Tibial artery (tissue), 4 donors: ENCODE measurements around the gene BMP3.

Source experiments
- DNase-seq, 2 donors: peaks; one replicate each; pipeline ENCODE4 v3.0.0-alpha.2; 2019
- H3K27ac ChIP-seq, 2 donors: fragments of 200-600 bp; sonication (generic) in 1 of 2; 1 replicate in 1 of 2; 2 replicates in 1 of 2; pipeline ENCODE4 v1.5.1; 2018 to 2019; ENCODE audit warnings: mild to moderate bottlenecking in 1 of 2
- H3K27me3 ChIP-seq, 2 donors: fragments of 200-600 bp; sonication (generic) in 1 of 2; one replicate each; pipeline versions ENCODE4 v1.5.1 to v1.6.0; 2016 to 2019
- H3K36me3 ChIP-seq, 3 donors: fragments of 200-600 bp; sonication (generic) in 2 of 3; one replicate each; pipeline ENCODE4 v1.5.1; 2016 to 2019; ENCODE audit warnings: mild to moderate bottlenecking in 2 of 3
- H3K4me1 ChIP-seq, 4 donors: fragments of 200-600 bp; sonication (generic) in 2 of 4; 1 replicate in 3 of 4; 2 replicates in 1 of 4; pipeline ENCODE4 v1.5.1; 2016 to 2019
- H3K4me3 ChIP-seq, 2 donors: fragments of 200-600 bp; sonication (generic) in 1 of 2; 1 replicate in 1 of 2; 2 replicates in 1 of 2; pipeline ENCODE4 v1.5.1; 2018 to 2019; ENCODE audit warnings: mild to moderate bottlenecking in 2 of 2
- H3K9me3 ChIP-seq, 3 donors: fragments of 200-600 bp; sonication (generic) in 1 of 3; one replicate each; pipeline ENCODE4 v1.5.1; 2016 to 2019
- CTCF ChIP-seq, 2 experiments: fragments of 200-600 bp in 1 of 2; fragments of 450-650 bp in 1 of 2; IDR thresholded peaks; one replicate each; pipeline ENCODE4 v1.5.1; 2017 to 2019; ENCODE audit warnings: antibody characterized with exemption in 2 of 2, mild to moderate bottlenecking in 1 of 2, moderate library complexity in 1 of 2
- intact Hi-C: fragments of 100-400 bp; cut with DNase I; formaldehyde crosslinking; loops from one replicate; pipeline ENCODE4 v1.15.0; 2023; ENCODE audit warnings: low total_unique reads

The BMP3 gene

GRCh38 chr4:81065446-81065845, 34.9 kb downstream of the BMP3 start:
- intact Hi-C loops = no loop called here
- TF ChIP-seq CTCF (IDR thresholded peaks at IDR 0.05) = no peak
- no peaks in the 10 kb centered on the region for H3K9me3 ChIP-seq

GRCh38 chr4:81069706-81070331, 39.3 kb downstream of the BMP3 start:
- DNase-seq = peak in 1 of 2 donors; percentile 60
- Histone ChIP-seq H3K27ac (no peak overlapping the region), H3K36me3 (no peaks in the 10 kb centered on the region), H3K9me3 (no peaks in the 10 kb centered on the region), H3K4me3 (no peak overlapping the region), H3K4me1 (no peaks in the 10 kb centered on the region), H3K27me3 (peaks cover 0 to 10% of the 10 kb centered on the region in 2 donors)
- peak; percentile 64 to 87 for TF ChIP-seq CTCF (IDR thresholded peaks at IDR 0.05)
- intact Hi-C loops = loop anchor here (10.0 kb wide), 1 partner anchor 285 kb away; no protein-coding TSS in a partner anchor

More at GRCh38 chr4:81065446-81065845, 34.9 kb downstream of the BMP3 start:
- Histone ChIP-seq H3K4me1 (no peaks in the 10 kb centered on the region), H3K4me3 (no peak overlapping the region), H3K36me3 (no peaks in the 10 kb centered on the region), H3K27me3 (peaks cover 0 to 10% of the 10 kb centered on the region in 2 donors), H3K27ac (no peak overlapping the region)
- no peak for DNase-seq

- DNase-seq = no peak
- no peaks in the 10 kb centered on the region for H3K36me3 ChIP-seq
- intact Hi-C loops = loop anchor here (10.0 kb wide), 1 partner anchor 284 kb away; no protein-coding TSS in a partner anchor
- TF ChIP-seq CTCF (IDR thresholded peaks at IDR 0.05) = no peak
- H3K27me3 ChIP-seq = peaks cover 0 to 10% of the 10 kb centered on the region in 2 donors
- H3K9me3 ChIP-seq = no peaks in the 10 kb centered on the region
- H3K4me3 ChIP-seq = no peak overlapping the region
- H3K27ac ChIP-seq = no peak overlapping the region
- no peaks in the 10 kb centered on the region for H3K4me1 ChIP-seq
Observed at GRCh38 chr4:81071013-81071412, 40.5 kb downstream of the BMP3 start.

- intact Hi-C loops = no loop called here
- no peaks in the 10 kb centered on the region for H3K27me3 ChIP-seq
- DNase-seq = no peak
- H3K4me3 ChIP-seq = no peak overlapping the region
- no peak overlapping the region for H3K27ac ChIP-seq
- H3K36me3 ChIP-seq = no peaks in the 10 kb centered on the region
- TF ChIP-seq CTCF (IDR thresholded peaks at IDR 0.05) = no peak
- peaks cover 0 to 5% (median 0%) of the 10 kb centered on the region in 3 donors for H3K9me3 ChIP-seq
- no peaks in the 10 kb centered on the region for H3K4me1 ChIP-seq
Observed at GRCh38 chr4:81081156-81081555, 50.6 kb downstream of the BMP3 start.

GRCh38 chr4:81084029-81084428, 53.5 kb downstream of the BMP3 start:
- Histone ChIP-seq H3K4me3 (no peak overlapping the region), H3K9me3 (peaks cover 0 to 5% (median 0%) of the 10 kb centered on the region in 3 donors), H3K36me3 (no peaks in the 10 kb centered on the region), H3K4me1 (no peaks in the 10 kb centered on the region), H3K27ac (no peak overlapping the region), H3K27me3 (no peaks in the 10 kb centered on the region)
- TF ChIP-seq CTCF (IDR thresholded peaks at IDR 0.05) = no peak
- no peak for DNase-seq
- intact Hi-C loops = no loop called here
